Left cardiac atrium (tissue), 4 donors: ENCODE results near the gene SPATA45. TPM values are rescaled to one million over a fixed set of nuclear protein-coding genes. Genes with fewer than 3 reads are reported as not detected.
"Not testable (repeated sequence)": the region's sequence is repeated elsewhere in the genome, so short reads cannot be mapped to it uniquely, and the experiment has no call there.

Experiments used
- ATAC-seq, 2 donors: fragments of 200-7000 bp; cut with Tn5 transposase; one replicate each; pipeline ENCODE4 v1.9.1; 2020; ENCODE audit warnings: mild to moderate bottlenecking in 2 of 2, moderate library complexity in 2 of 2
- DNase-seq: peaks from one replicate; pipeline ENCODE4 v3.0.0-alpha.2; 2020
- intact Hi-C, 2 donors: fragments of 100-400 bp; cut with DNase I; formaldehyde crosslinking; loops; one replicate each; pipeline versions ENCODE4 v1.14.1 to v1.15.1; 2022 to 2023
- total RNA-seq, 2 donors: library from RNA; stranded (reverse); fragmentation: NEBNext Ultra II Directional; extraction: Animal tissue kit (Norgen Biotek cat#: 25700); gene quantifications; one replicate each; pipeline ENCODE4 v1.2.1, GENCODE V29; 2021
- donor health status: DM: no; HTN: yes; CAD: no.
- donor health status: DM: no; HTN: yes; CAD: no; lungs with severe emphysema.
- donor health status: DM: yes; HTN: yes; CAD: no.
- donor health status: Dilated cardiomyopathy.

Gene SPATA45
- total RNA-seq, 2 donors from 2014 or later: not detected

- ATAC-seq, intact Hi-C loops, DNase-seq: not testable (repeated sequence)
Measured at GRCh38 chr1:212833211-212834207, 13.9 kb downstream of the SPATA45 start.

GRCh38 chr1:212828395-212828794 is 19.1 kb downstream of the SPATA45 start:
- intact Hi-C loops: no loop called here
- no peak for ATAC-seq

GRCh38 chr1:212827831-212828278 is 19.6 kb downstream of the SPATA45 start:
- intact Hi-C loops: no loop called here
- ATAC-seq: no peak
- DNase-seq: no peak

More at GRCh38 chr1:212828395-212828794, 19.1 kb downstream of the SPATA45 start:
- no peak for DNase-seq

GRCh38 chr1:212827171-212827776 is 20.2 kb downstream of the SPATA45 start:
- no peak for DNase-seq
- ATAC-seq: no peak
- intact Hi-C loops: no loop called here

- DNase-seq (no peak), ATAC-seq (no peak)
- intact Hi-C loops: no loop called here
Measured at GRCh38 chr1:212825798-212826452, 21.5 kb downstream of the SPATA45 start.

GRCh38 chr1:212824201-212824600 is 23.2 kb downstream of the SPATA45 start:
- intact Hi-C loops: no loop called here
- no peak for ATAC-seq
- DNase-seq: no peak

- ATAC-seq (no peak), DNase-seq (no peak)
- intact Hi-C loops: no loop called here
Measured at GRCh38 chr1:212822956-212823355, 24.5 kb downstream of the SPATA45 start.

- intact Hi-C loops: no loop called here
Measured at GRCh38 chr1:212820969-212821368, 26.5 kb downstream of the SPATA45 start.

GRCh38 chr1:212819726-212820125 is 27.7 kb downstream of the SPATA45 start:
- intact Hi-C loops: no loop called here
- no peak for DNase-seq
- ATAC-seq: no peak

More at GRCh38 chr1:212820969-212821368, 26.5 kb downstream of the SPATA45 start:
- no peak for DNase-seq
- no peak for ATAC-seq

GRCh38 chr1:212816567-212817278 is 30.7 kb downstream of the SPATA45 start:
- intact Hi-C loops: no loop called here
- no peak for ATAC-seq

GRCh38 chr1:212814537-212815334 is 32.7 kb downstream of the SPATA45 start:
- intact Hi-C loops: loop anchor here (1.0 to 5.0 kb wide), 2 partner anchors 181 to 183 kb away; no protein-coding TSS in a partner anchor
- no peak for DNase-seq
- ATAC-seq: no peak

More at GRCh38 chr1:212816567-212817278, 30.7 kb downstream of the SPATA45 start:
- DNase-seq: no peak

GRCh38 chr1:212805767-212806166 is 41.7 kb downstream of the SPATA45 start:
- no peak for DNase-seq
- intact Hi-C loops: no loop called here

GRCh38 chr1:212797681-212798080 is 49.8 kb downstream of the SPATA45 start:
- intact Hi-C loops: no loop called here
- no peak for ATAC-seq
- DNase-seq: no peak

More at GRCh38 chr1:212805767-212806166, 41.7 kb downstream of the SPATA45 start:
- ATAC-seq: no peak

- intact Hi-C loops: no loop called here
- ATAC-seq (peak in 1 of 2 donors; percentile 16), DNase-seq (no peak)
Measured at GRCh38 chr1:212794561-212795014, 52.9 kb downstream of the SPATA45 start.

- ATAC-seq: no peak
- intact Hi-C loops: no loop called here
- DNase-seq: no peak
Measured at GRCh38 chr1:212792396-212792908, 55.0 kb downstream of the SPATA45 start.

GRCh38 chr1:212791676-212792395 is 55.6 kb downstream of the SPATA45 start, which contains the start of the genes NSL1 and TATDN3:
NSL1 (minus strand) TSS chr1:212791777; CDS start chr1:212791763, 14 bp downstream.
TATDN3 (plus strand) TSS chr1:212791894; CDS start chr1:212791922, 28 bp downstream.
- intact Hi-C loops: no loop called here
- DNase-seq (peak; percentile 87), ATAC-seq (peak; percentile 95)

- intact Hi-C loops: no loop called here
- ATAC-seq (peak; percentile 62 to 70), DNase-seq (no peak)
Measured at GRCh38 chr1:212791261-212791675, 56.2 kb downstream of the SPATA45 start.
